B cell (primary cell): ENCODE measurements around the gene PRSS56. TPM values are rescaled to one million over a fixed set of nuclear protein-coding genes. Genes with fewer than 3 reads are reported as not detected.

Experiments
- ATAC-seq: fragments of 200-7000 bp; cut with Tn5 transposase; one replicate; pipeline ENCODE4 v1.10.0; 2021; ENCODE audit warnings: low read depth, mild to moderate bottlenecking, moderate number of reproducible peaks, moderate library complexity
- CTCF ChIA-PET: fragments of 350-600 bp; sonication (Branson Sonifier 250); formaldehyde crosslinking; loops from one replicate; lab custom pipeline; 2021; ENCODE audit warnings: antibody characterized with exemption, inconsistent platforms; lab: Charles Lee
- POLR2A ChIA-PET: fragments of 350-600 bp; sonication (Branson Sonifier 250); formaldehyde crosslinking; loops from one replicate; lab custom pipeline; 2021; ENCODE audit warnings: antibody characterized with exemption; lab: Charles Lee
- DNase-seq: peaks from one replicate; pipeline ENCODE4 v3.0.0; 2013
- H2AFZ ChIP-seq: 2 replicates; pipeline ENCODE4 v1.6.1; 2012; ENCODE audit warnings: mild to moderate bottlenecking, low read depth, low read length; ENCODE audit not compliant: insufficient read depth, poor library complexity, severe bottlenecking
- H3K27ac ChIP-seq, 2 donors: 1 replicate in 1 of 2; 2 replicates in 1 of 2; pipeline ENCODE4 v1.5.1; 2012 to 2013; ENCODE audit warnings: low read length in 2 of 2, mild to moderate bottlenecking in 2 of 2, moderate library complexity in 1 of 2
- H3K27me3 ChIP-seq, 4 experiments: fragments of 200-600 bp in 1 of 4; sonication (generic) in 1 of 4; replicated peaks in 1 of 4; 1 replicate in 2 of 4; 2 replicates in 2 of 4; pipeline versions ENCODE4 v1.6.1 to v1.7.0; 2013 to 2016; ENCODE audit warnings: low read length in 3 of 4, mild to moderate bottlenecking in 2 of 4, mixed read lengths in 1 of 4, moderate library complexity in 1 of 4; ENCODE audit not compliant: insufficient read depth in 4 of 4, control insufficient read depth in 3 of 4; ENCODE audit errors: control extremely low read depth in 1 of 4
- H3K36me3 ChIP-seq, 2 experiments: replicated peaks in 1 of 2; 1 replicate in 1 of 2; 2 replicates in 1 of 2; pipeline versions ENCODE4 v1.6.1 to v1.7.1; 2013; ENCODE audit warnings: low read length in 1 of 2; ENCODE audit not compliant: insufficient read depth in 2 of 2, control insufficient read depth in 1 of 2; ENCODE audit errors: control extremely low read depth in 1 of 2, extremely low read depth in 1 of 2
- H3K4me1 ChIP-seq, 2 donors: fragments of 200-600 bp in 1 of 2; sonication (generic) in 1 of 2; 1 replicate in 1 of 2; 2 replicates in 1 of 2; pipeline versions ENCODE4 v1.5.1 to v1.6.1; 2013 to 2017; ENCODE audit warnings: low read length in 2 of 2; ENCODE audit not compliant: control insufficient read depth in 2 of 2, insufficient read depth in 2 of 2
- H3K4me2 ChIP-seq: replicated peaks from 2 replicates; pipeline ENCODE3; 2012; ENCODE audit warnings: mild to moderate bottlenecking, low read depth, low read length; ENCODE audit not compliant: poor library complexity, severe bottlenecking
- H3K4me3 ChIP-seq, 5 experiments: fragments of 200-600 bp in 1 of 5; sonication (generic) in 1 of 5; 1 replicate in 3 of 5; 2 replicates in 2 of 5; pipeline versions ENCODE4 v1.5.1 to v1.7.0; 2011 to 2016; ENCODE audit warnings: low read length in 4 of 5, mild to moderate bottlenecking in 4 of 5, low read depth in 2 of 5, control low read depth in 1 of 5, moderate library complexity in 1 of 5; ENCODE audit not compliant: insufficient read depth in 1 of 5; ENCODE audit errors: control extremely low read depth in 1 of 5, extremely low read depth in 1 of 5
- H3K79me2 ChIP-seq: fragments of 200-600 bp; sonication (generic); one replicate; pipeline ENCODE4 v1.6.0; 2016; ENCODE audit warnings: low read length; ENCODE audit not compliant: control insufficient read depth, insufficient read depth
- H3K9ac ChIP-seq: fragments of 200-600 bp; sonication (generic); 2 replicates; pipeline ENCODE4 v1.6.1; 2017; ENCODE audit warnings: mild to moderate bottlenecking, low read length, moderate library complexity
- H3K9me3 ChIP-seq, 3 donors: one replicate each; pipeline versions ENCODE4 v1.6.1 to v1.7.1; 2013; ENCODE audit warnings: low read length in 2 of 3; ENCODE audit not compliant: control insufficient read depth in 2 of 3, insufficient read depth in 1 of 3; ENCODE audit errors: control extremely low read depth in 1 of 3
- H4K20me1 ChIP-seq: 2 replicates; pipeline ENCODE4 v1.6.0; 2012; ENCODE audit warnings: mild to moderate bottlenecking, low read length; ENCODE audit not compliant: insufficient read depth, control insufficient read depth, poor library complexity, severe bottlenecking
- H3K27ac Mint-ChIP-seq: one replicate; pipeline ENCODE4 v1.8.0; 2021; ENCODE audit warnings: mixed read lengths
- H3K27me3 Mint-ChIP-seq: one replicate; pipeline ENCODE4 v1.8.0; 2021; ENCODE audit warnings: mixed read lengths
- H3K4me1 Mint-ChIP-seq: one replicate; pipeline ENCODE4 v1.8.0; 2021; ENCODE audit warnings: mixed read lengths
- H3K4me3 Mint-ChIP-seq: one replicate; pipeline ENCODE4 v1.8.0; 2021; ENCODE audit warnings: mixed read lengths
- H3K9me3 Mint-ChIP-seq: one replicate; pipeline ENCODE4 v1.8.0; 2022; ENCODE audit warnings: mixed read lengths; ENCODE audit not compliant: insufficient read depth
- EZH2 ChIP-seq: IDR thresholded peaks from 2 replicates; pipeline ENCODE4 v1.6.1; 2012; ENCODE audit warnings: borderline replicate concordance, low read depth, mild to moderate bottlenecking, moderate library complexity, low read length; ENCODE audit not compliant: insufficient read depth, poor library complexity, severe bottlenecking
- WGBS: methylation state at CpG from one replicate; pipeline ENCODE4 v1.1.5; 2013; ENCODE audit warnings: missing lambda C conversion rate; ENCODE audit not compliant: insufficient coverage; 5-methylcytosine and 5-hydroxymethylcytosine counted together
- intact Hi-C: fragments of 100-400 bp; cut with micrococcal nuclease; formaldehyde crosslinking; loops from one replicate; pipeline ENCODE4 v1.10.0; 2022
- polyA plus RNA-seq: library from polyadenylated mRNA; depleted of rRNA; stranded (reverse); fragments of >200 nt; gene quantifications from 2 replicates; pipeline ENCODE4 v1.2.3, GENCODE V29; 2012
- total RNA-seq, 2 donors: library from RNA; stranded (reverse); fragments of 120-200 nt in 1 of 2; gene quantifications; 1 replicate in 1 of 2; 2 replicates in 1 of 2; pipeline versions ENCODE4 v1.2.3 to v1.2.4, GENCODE V29; 2013 to 2022
- TF ChIP-seq, protein P1 (sequence below): fragments of 200-600 bp; IDR thresholded peaks from one replicate; pipeline ENCODE4 v1.8.0; 2022; ENCODE audit warnings: antibody characterized with exemption, mild to moderate bottlenecking

PRSS56 gene
- total and polyA plus RNA-seq, 2 donors (not counting 1 experiment from before 2014, with no cell fraction given) = not detected

DNA sequence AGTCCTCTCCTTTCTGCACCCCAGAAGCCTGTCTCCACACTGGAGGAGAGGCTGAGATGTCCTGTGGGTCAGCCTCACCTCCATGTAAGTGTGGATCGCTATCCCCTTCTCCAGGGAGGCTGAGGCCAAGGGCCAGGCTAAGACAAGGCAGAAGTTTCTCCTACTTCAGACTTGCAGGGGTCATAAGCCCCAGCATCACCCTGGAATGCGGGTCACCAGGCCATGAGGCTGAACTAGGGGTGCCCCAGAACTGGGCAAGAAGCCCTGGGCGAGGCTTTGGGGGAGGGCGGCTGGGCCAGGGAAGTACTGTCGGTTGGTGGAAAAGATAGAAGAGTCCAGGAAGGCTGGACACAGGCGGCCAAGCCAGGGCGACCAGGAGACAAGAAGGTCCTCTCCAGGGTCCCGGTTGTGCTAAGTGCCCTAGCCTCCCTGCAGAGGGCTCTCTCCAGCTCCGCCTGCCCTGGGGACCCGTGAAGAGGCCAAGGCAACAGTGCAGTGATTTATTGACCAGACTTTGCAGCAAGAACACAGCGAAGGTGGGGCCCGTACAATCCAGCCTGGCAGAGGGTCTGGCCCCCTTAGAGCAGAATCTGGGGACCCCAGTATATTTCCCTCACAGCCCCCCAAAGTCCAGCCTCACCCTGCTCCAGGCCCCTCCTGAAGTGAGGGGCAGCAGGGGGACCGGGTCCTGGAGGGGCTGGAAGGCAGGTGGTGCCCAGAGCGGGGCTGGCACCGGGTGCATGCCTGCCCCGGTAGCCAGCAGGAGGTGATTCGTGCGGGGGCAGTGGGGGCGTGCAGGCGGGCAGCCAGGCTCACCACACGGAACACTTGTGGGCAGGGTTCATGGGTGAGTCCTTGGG is 40.6 kb upstream of the PRSS56 start:
- intact Hi-C loops = no loop called here
- no peaks in the 10 kb centered on the region for H3K36me3 ChIP-seq

More for the DNA sequence above, 40.6 kb upstream of the PRSS56 start:
- H3K9me3 ChIP-seq = no peaks in the 10 kb centered on the region
- no peak overlapping the region for H3K4me3 ChIP-seq
- no peaks in the 10 kb centered on the region for H4K20me1 ChIP-seq
- no peak for TF ChIP-seq EZH2
- TF ChIP-seq, protein P1, sequence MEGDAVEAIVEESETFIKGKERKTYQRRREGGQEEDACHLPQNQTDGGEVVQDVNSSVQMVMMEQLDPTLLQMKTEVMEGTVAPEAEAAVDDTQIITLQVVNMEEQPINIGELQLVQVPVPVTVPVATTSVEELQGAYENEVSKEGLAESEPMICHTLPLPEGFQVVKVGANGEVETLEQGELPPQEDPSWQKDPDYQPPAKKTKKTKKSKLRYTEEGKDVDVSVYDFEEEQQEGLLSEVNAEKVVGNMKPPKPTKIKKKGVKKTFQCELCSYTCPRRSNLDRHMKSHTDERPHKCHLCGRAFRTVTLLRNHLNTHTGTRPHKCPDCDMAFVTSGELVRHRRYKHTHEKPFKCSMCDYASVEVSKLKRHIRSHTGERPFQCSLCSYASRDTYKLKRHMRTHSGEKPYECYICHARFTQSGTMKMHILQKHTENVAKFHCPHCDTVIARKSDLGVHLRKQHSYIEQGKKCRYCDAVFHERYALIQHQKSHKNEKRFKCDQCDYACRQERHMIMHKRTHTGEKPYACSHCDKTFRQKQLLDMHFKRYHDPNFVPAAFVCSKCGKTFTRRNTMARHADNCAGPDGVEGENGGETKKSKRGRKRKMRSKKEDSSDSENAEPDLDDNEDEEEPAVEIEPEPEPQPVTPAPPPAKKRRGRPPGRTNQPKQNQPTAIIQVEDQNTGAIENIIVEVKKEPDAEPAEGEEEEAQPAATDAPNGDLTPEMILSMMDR = no peak
- ChIA-PET POLR2A (no interaction called here), CTCF (no interaction called here)
- H3K27me3 Mint-ChIP-seq = peaks cover 25% of the 10 kb centered on the region
- H3K4me3 Mint-ChIP-seq = no peak overlapping the region
- H3K4me2 ChIP-seq = no peak overlapping the region
- ATAC-seq (no peak), DNase-seq (no peak)
- no peak overlapping the region for H3K27ac ChIP-seq
- no peak overlapping the region for H3K9ac ChIP-seq
- H3K9me3 Mint-ChIP-seq = no peaks in the 10 kb centered on the region
- peaks cover 0 to 14% (median 0%) of the 10 kb centered on the region in 4 experiments for H3K27me3 ChIP-seq
- H3K4me1 ChIP-seq = no peaks in the 10 kb centered on the region
- 80% methylated on average over 20 of the region's 21 CpGs for WGBS
- H3K4me1 Mint-ChIP-seq = no peaks in the 10 kb centered on the region
- H2AFZ ChIP-seq = no peak overlapping the region
- no peak overlapping the region for H3K27ac Mint-ChIP-seq
- no peaks in the 10 kb centered on the region for H3K79me2 ChIP-seq
